HCT116 (cell line): Measurements from ENCODE around the gene METTL2B. TPM values are rescaled to one million over a fixed set of nuclear protein-coding genes. Genes with fewer than 3 reads are reported as not detected.
A peak's percentile ranks its signal among the peaks of the same experiment; 100 is the strongest.

Experiments
- ATAC-seq: fragments of 200-7000 bp; cut with Tn5 transposase; 2 replicates; pipeline ENCODE4 v1.9.1; 2020; ENCODE audit warnings: mild to moderate bottlenecking, moderate library complexity
- BruUV-seq: library from RNA; stranded (reverse); fragments of 400-500 nt; replicated peaks from 2 replicates; lab custom pipeline; 2021; lab: Mats Ljungman, UMichigan
- CTCF ChIA-PET: fragments of 300-600 bp; sonication (Branson Sonifier 250); formaldehyde crosslinking; loops from one replicate; lab custom pipeline; 2021; ENCODE audit warnings: antibody characterized with exemption; lab: Charles Lee
- POLR2A ChIA-PET: fragments of 300-600, 350-600 bp; sonication (Branson Sonifier 250); formaldehyde crosslinking; loops from one replicate; lab custom pipeline; 2021; ENCODE audit warnings: antibody characterized with exemption; lab: Charles Lee
- RAD21 ChIA-PET, 2 experiments: fragments of 300-600 bp; sonication (Branson Sonifier 250); formaldehyde crosslinking; loops; one replicate each; lab custom pipeline; 2023; ENCODE audit warnings: low total read pairs in 2 of 2; ENCODE audit not compliant: uncharacterized antibody in 2 of 2, unreplicated experiment in 2 of 2, low non-redundant PET in 1 of 2; lab: Charles Lee
- DNase-seq: peaks from one replicate; pipeline ENCODE4 v3.0.0-alpha.2; 2010; ENCODE audit warnings: low read depth, low spot score
- H2AFZ ChIP-seq: fragments of 200-600 bp; shearing (Covaris generic), sonication (generic); 2 replicates; pipeline ENCODE4 v1.6.1; 2017; ENCODE audit warnings: low read depth, mixed run types, mixed read lengths, antibody characterized with exemption, low read length; ENCODE audit not compliant: poor library complexity, severe bottlenecking
- H3K27ac ChIP-seq: 2 replicates; pipeline ENCODE4 v1.5.1; 2012; ENCODE audit warnings: low read depth, low read length
- H3K27me3 ChIP-seq: fragments of 200-600 bp; sonication (generic); 2 replicates; pipeline ENCODE4 v1.6.1; 2016; ENCODE audit warnings: mixed run types, low read length, mixed read lengths; ENCODE audit not compliant: insufficient read depth
- H3K36me3 ChIP-seq, 2 experiments: fragments of 200-500 bp in 1 of 2; fragments of 200-600 bp in 1 of 2; sonication (Bioruptor generic) in 1 of 2; sonication (generic) in 1 of 2; 2 replicates each; pipeline versions ENCODE4 v1.5.1 to v1.6.1; 2014 to 2016; ENCODE audit warnings: low read length in 2 of 2, inconsistent platforms in 1 of 2, mixed read lengths in 1 of 2, mixed run types in 1 of 2; ENCODE audit not compliant: insufficient read depth in 2 of 2, control insufficient read depth in 1 of 2
- H3K4me1 ChIP-seq, 2 experiments: fragments of 200-600 bp in 1 of 2; sonication (generic) in 1 of 2; 2 replicates each; pipeline versions ENCODE4 v1.5.1 to v1.6.1; 2012 to 2017; ENCODE audit warnings: low read length in 2 of 2, inconsistent platforms in 1 of 2, mild to moderate bottlenecking in 1 of 2, mixed read lengths in 1 of 2, mixed run types in 1 of 2, moderate library complexity in 1 of 2; ENCODE audit not compliant: insufficient read depth in 2 of 2, control insufficient read depth in 1 of 2
- H3K4me2 ChIP-seq: fragments of 200-600 bp; sonication (generic); 2 replicates; pipeline ENCODE4 v1.6.1; 2017; ENCODE audit warnings: mixed run types, low read length, mixed read lengths
- H3K4me3 ChIP-seq, 2 experiments: fragments of 200-600 bp in 1 of 2; sonication (generic) in 1 of 2; replicated peaks in 1 of 2; 2 replicates each; pipeline ENCODE4 v1.5.1; 2011 to 2016; ENCODE audit warnings: low read length in 2 of 2, control low read depth in 1 of 2, low read depth in 1 of 2, mild to moderate bottlenecking in 1 of 2, mixed read lengths in 1 of 2, mixed run types in 1 of 2
- H3K79me2 ChIP-seq: fragments of 200-600 bp; sonication (generic); 2 replicates; pipeline ENCODE4 v1.6.1; 2017; ENCODE audit warnings: mild to moderate bottlenecking, mixed run types, low read length, moderate library complexity, mixed read lengths; ENCODE audit not compliant: insufficient read depth
- H3K9ac ChIP-seq: fragments of 200-600 bp; sonication (generic); 2 replicates; pipeline ENCODE4 v1.6.1; 2016; ENCODE audit warnings: low read length, mixed read lengths
- H3K9me2 ChIP-seq: fragments of 200-600 bp; sonication (generic), shearing (Covaris generic); 2 replicates; pipeline ENCODE4 v1.6.1; 2017; ENCODE audit warnings: mixed run types, mild to moderate bottlenecking, moderate library complexity; ENCODE audit not compliant: insufficient read depth
- H3K9me3 ChIP-seq, 2 experiments: fragments of 200-500 bp in 1 of 2; fragments of 200-600 bp in 1 of 2; sonication (Bioruptor generic) in 1 of 2; sonication (generic) in 1 of 2; 2 replicates each; pipeline ENCODE4 v1.6.1; 2014 to 2017; ENCODE audit warnings: low read length in 2 of 2, mixed read lengths in 2 of 2, inconsistent platforms in 1 of 2, low read depth in 1 of 2, mild to moderate bottlenecking in 1 of 2, mixed run types in 1 of 2, moderate library complexity in 1 of 2; ENCODE audit not compliant: control insufficient read depth in 1 of 2, insufficient read depth in 1 of 2
- H4K20me1 ChIP-seq: fragments of 200-600 bp; sonication (generic), shearing (Covaris generic); 2 replicates; pipeline ENCODE4 v1.6.1; 2017; ENCODE audit warnings: mixed run types, mild to moderate bottlenecking, moderate library complexity; ENCODE audit not compliant: insufficient read depth
- JUND ChIP-seq: IDR thresholded peaks from 2 replicates; pipeline ENCODE4 v1.6.1; 2012
- RAD21 ChIP-seq: IDR thresholded peaks from 2 replicates; pipeline ENCODE4 v1.6.1; 2012; ENCODE audit warnings: low read depth, mild to moderate bottlenecking
- intact Hi-C: fragments of 100-400 bp; cut with micrococcal nuclease; formaldehyde crosslinking; loops from 2 replicates; pipeline ENCODE4 v1.10.0; 2022
- total RNA-seq: library from RNA; stranded (reverse); gene quantifications from one replicate; pipeline ENCODE4 v1.2.1, GENCODE V29; 2021; ENCODE audit not compliant: unreplicated experiment
- TF ChIP-seq, protein P1 (sequence below): IDR thresholded peaks from 2 replicates; pipeline ENCODE4 v1.6.1; 2012; ENCODE audit warnings: low read depth
- TF ChIP-seq, protein P2 (sequence below), 3 experiments: fragments of 200-600 bp in 1 of 3; sonication (generic) in 1 of 3; IDR thresholded peaks in 2 of 3; conservative IDR thresholded peaks in 1 of 3; 2 replicates each; pipeline ENCODE4 v1.5.1; 2012 to 2017; ENCODE audit warnings: low read depth in 2 of 3, low read length in 2 of 3, antibody characterized with exemption in 1 of 3, borderline replicate concordance in 1 of 3, control low read depth in 1 of 3, mild to moderate bottlenecking in 1 of 3, mixed read lengths in 1 of 3, mixed run types in 1 of 3, moderate library complexity in 1 of 3; ENCODE audit not compliant: insufficient read depth in 1 of 3

METTL2B gene
- total RNA-seq, 1 experiment from 2014 or later: 45.7 TPM

DNA sequence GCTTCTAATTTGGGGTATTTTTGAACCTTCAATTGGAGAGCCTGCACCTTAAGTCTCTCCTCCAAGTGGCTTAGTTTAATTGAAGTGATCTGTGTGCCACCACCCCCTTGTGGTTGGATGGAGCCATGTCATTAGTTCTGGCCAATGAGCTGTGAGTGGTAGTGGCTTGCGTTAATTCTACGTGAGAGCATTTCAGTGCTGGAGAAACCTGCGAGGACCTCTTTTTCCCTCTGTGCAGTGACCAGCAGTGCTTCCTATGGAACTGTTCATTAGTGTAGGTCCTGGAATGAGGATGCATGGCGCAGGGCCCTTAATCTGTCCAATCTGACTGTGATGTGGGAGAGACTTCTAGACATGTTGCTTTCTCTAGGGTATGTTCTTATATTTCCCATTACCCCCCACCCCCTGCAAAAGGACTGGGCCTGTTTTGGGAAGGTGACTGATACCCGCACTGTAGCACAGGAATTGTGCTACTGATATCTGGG, 17.1 kb upstream of the METTL2B start:
- ATAC-seq: peak; percentile 58
- RAD21 ChIA-PET: interaction anchor here in 1 of 2 experiments (1.0 kb wide), 1 partner anchor 112 kb away, joined by 3 read pairs; no protein-coding TSS in a partner anchor
- H3K9me2 ChIP-seq: no peaks in the 10 kb centered on the region
- H4K20me1 ChIP-seq: peaks cover 12% of the 10 kb centered on the region; the same call in 1 of the 2 replicates
- intact Hi-C loops: loop anchor here (1.0 to 2.0 kb wide), 2 partner anchors 32 to 113 kb away; no protein-coding TSS in a partner anchor
- H3K36me3 ChIP-seq: peaks cover 4 to 20% of the 10 kb centered on the region in 2 experiments; a peak in 3 of 4 replicates
- peak overlapping the region; percentile 7; the same call in 1 of the 2 replicates for H3K4me2 ChIP-seq
- no peaks in the 10 kb centered on the region for H3K9me3 ChIP-seq
- POLR2A ChIA-PET: interaction anchor here (0.9 kb wide), 1 partner anchor 36 kb away, joined by 3 read pairs; no protein-coding TSS in a partner anchor
- no TSS peak for BruUV-seq
- H3K4me3 ChIP-seq: no peak overlapping the region
- peaks cover 10 to 35% of the 10 kb centered on the region in 2 experiments for H3K4me1 ChIP-seq
- CTCF ChIA-PET: interaction anchor here (0.6 to 3.1 kb wide), 16 partner anchors 10 to 115 kb away, joined by 3 to 114 read pairs (median 4); partner anchors contain the start of genes METTL2B and RBM28
- TF ChIP-seq, protein P1, sequence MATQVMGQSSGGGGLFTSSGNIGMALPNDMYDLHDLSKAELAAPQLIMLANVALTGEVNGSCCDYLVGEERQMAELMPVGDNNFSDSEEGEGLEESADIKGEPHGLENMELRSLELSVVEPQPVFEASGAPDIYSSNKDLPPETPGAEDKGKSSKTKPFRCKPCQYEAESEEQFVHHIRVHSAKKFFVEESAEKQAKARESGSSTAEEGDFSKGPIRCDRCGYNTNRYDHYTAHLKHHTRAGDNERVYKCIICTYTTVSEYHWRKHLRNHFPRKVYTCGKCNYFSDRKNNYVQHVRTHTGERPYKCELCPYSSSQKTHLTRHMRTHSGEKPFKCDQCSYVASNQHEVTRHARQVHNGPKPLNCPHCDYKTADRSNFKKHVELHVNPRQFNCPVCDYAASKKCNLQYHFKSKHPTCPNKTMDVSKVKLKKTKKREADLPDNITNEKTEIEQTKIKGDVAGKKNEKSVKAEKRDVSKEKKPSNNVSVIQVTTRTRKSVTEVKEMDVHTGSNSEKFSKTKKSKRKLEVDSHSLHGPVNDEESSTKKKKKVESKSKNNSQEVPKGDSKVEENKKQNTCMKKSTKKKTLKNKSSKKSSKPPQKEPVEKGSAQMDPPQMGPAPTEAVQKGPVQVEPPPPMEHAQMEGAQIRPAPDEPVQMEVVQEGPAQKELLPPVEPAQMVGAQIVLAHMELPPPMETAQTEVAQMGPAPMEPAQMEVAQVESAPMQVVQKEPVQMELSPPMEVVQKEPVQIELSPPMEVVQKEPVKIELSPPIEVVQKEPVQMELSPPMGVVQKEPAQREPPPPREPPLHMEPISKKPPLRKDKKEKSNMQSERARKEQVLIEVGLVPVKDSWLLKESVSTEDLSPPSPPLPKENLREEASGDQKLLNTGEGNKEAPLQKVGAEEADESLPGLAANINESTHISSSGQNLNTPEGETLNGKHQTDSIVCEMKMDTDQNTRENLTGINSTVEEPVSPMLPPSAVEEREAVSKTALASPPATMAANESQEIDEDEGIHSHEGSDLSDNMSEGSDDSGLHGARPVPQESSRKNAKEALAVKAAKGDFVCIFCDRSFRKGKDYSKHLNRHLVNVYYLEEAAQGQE: no peak
- peak; percentile 56 for TF ChIP-seq RAD21
- no peak for TF ChIP-seq JUND
- TF ChIP-seq, protein P2, sequence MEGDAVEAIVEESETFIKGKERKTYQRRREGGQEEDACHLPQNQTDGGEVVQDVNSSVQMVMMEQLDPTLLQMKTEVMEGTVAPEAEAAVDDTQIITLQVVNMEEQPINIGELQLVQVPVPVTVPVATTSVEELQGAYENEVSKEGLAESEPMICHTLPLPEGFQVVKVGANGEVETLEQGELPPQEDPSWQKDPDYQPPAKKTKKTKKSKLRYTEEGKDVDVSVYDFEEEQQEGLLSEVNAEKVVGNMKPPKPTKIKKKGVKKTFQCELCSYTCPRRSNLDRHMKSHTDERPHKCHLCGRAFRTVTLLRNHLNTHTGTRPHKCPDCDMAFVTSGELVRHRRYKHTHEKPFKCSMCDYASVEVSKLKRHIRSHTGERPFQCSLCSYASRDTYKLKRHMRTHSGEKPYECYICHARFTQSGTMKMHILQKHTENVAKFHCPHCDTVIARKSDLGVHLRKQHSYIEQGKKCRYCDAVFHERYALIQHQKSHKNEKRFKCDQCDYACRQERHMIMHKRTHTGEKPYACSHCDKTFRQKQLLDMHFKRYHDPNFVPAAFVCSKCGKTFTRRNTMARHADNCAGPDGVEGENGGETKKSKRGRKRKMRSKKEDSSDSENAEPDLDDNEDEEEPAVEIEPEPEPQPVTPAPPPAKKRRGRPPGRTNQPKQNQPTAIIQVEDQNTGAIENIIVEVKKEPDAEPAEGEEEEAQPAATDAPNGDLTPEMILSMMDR (IDR thresholded peaks at IDR 0.05 in 2 of 3, conservative IDR thresholded peaks at IDR 0.05 in 1 of 3; ENCODE audit: borderline replicate concordance in 1 of 3, insufficient read depth in 1 of 3, low read depth in 2 of 3, low read length in 2 of 3): peak; percentile 59 to 81 (median 76); a peak in 5 of 6 replicates
- TF ChIP-seq, all 23 proteins: peak for 2
- Histone ChIP-seq H3K27ac (no peak overlapping the region), H3K79me2 (peaks cover 55% of the 10 kb centered on the region), H2AFZ (no peak overlapping the region), H3K9ac (no peak overlapping the region), H3K27me3 (no peaks in the 10 kb centered on the region)
- peak; percentile 59 for DNase-seq
